GM12872 (cell line): ENCODE measurements around the gene RFTN1.

Experiments used
- TF ChIP-seq, protein P1 (sequence below): IDR thresholded peaks from 3 replicates; pipeline ENCODE4 v1.5.1; 2011; ENCODE audit warnings: low read depth, mild to moderate bottlenecking, low read length, moderate library complexity; ENCODE audit not compliant: insufficient read depth

Gene RFTN1

DNA sequence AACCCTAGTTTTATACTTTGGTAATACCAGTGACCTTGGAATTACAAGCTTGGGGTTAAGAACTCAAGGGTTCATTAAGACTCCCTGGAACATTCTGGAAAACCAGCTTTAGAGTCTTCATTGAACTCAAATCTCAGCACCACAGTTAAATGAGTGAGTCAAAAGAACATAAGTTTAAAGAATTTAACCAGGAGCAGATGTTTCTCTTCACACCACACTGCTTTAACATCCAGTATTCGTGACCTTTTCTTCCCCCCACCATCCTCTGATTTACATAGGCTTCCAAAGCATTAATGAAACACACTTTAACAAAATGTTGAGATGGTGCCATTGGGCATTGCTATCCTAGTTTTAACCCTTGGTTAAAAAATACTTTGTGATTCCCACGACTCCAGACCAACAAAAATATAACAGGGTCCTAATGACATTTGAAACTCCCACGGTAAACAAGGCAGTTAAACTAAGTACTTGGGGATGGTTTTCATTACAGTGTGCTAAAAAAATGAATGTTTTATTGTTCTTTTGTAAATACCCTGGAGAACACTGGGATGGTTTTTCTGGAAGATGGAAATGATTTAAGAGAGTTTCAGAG is 124.6 kb downstream of the RFTN1 start:
- TF ChIP-seq, protein P1, sequence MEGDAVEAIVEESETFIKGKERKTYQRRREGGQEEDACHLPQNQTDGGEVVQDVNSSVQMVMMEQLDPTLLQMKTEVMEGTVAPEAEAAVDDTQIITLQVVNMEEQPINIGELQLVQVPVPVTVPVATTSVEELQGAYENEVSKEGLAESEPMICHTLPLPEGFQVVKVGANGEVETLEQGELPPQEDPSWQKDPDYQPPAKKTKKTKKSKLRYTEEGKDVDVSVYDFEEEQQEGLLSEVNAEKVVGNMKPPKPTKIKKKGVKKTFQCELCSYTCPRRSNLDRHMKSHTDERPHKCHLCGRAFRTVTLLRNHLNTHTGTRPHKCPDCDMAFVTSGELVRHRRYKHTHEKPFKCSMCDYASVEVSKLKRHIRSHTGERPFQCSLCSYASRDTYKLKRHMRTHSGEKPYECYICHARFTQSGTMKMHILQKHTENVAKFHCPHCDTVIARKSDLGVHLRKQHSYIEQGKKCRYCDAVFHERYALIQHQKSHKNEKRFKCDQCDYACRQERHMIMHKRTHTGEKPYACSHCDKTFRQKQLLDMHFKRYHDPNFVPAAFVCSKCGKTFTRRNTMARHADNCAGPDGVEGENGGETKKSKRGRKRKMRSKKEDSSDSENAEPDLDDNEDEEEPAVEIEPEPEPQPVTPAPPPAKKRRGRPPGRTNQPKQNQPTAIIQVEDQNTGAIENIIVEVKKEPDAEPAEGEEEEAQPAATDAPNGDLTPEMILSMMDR: no peak

DNA sequence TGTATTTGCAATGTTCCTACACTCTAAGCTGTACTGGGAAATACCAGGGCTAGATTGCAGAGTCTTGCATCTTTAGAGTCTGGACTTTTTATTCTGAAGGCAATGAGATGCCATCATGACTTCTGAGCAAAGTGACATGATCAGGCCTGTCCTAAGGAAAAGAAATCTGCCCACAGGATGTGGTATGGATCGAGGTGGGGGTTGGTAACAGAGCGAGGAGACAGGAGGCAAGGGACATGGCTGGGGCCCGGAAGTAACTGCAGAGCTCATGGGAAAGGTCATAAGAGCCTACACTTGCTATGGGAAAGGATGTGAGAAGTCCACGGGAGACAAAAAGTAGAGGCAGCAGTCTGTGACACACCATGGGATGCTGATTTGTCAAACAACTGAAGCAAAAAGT is 126.9 kb downstream of the RFTN1 start:
- TF ChIP-seq, protein P1: no peak

DNA sequence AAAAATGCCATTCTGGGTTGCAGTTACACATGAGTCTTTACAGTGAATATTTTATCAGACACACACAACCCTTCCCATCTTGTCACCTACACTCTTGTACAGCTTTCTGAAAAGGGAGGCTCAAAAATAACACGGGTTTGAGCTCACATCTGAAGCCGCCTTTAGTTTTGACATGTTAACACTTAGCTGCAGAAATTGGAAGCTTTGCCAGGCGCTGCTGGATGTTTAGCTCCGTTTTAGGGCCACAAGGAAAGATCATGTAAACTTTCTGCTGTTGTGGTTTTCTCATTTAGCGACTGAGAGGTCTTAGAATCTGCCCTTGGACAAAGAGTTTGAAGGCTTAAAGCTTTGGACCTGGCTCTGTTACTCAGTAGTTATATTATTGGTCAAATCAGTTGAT is 128.3 kb downstream of the RFTN1 start:
- TF ChIP-seq, protein P1: no peak

DNA sequence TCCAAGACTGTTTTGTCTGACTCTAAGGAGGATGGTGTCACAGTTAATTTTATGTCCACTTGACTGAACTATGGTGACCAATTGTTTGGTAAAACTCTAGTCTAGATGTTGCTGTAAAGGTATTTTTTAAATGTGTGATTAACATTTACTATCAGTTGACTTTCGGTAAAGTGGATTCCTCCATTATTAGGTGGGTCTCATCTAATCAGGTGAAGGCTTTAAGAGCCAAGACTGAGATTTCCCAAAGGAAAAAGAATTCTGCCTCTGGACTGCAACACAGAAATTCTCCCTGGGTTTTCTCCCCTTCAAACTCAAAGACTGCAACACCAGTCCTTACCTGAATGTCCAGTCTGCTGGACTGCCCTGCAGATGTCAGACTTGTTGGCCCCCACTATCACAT is 129.6 kb downstream of the RFTN1 start:
- TF ChIP-seq, protein P1: no peak

DNA sequence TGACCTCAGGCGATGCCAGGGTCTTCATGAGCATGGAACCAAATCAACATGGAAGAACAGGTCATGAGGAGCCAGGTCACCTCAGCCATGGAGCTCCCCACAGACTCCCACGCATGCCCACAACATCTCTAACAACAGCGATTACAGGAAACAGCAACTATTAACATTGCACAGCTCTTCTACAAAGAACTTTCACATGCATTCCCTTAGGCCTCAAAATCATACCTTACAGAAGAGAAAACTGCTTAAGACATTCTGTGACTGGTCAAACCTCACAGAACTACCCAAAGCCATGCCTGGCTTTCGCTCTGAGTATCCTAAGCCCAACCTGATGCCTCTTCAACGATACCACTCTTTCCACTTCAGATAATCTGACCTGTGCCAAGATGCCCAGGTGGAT is 130.7 kb downstream of the RFTN1 start:
- TF ChIP-seq, protein P1: no peak

DNA sequence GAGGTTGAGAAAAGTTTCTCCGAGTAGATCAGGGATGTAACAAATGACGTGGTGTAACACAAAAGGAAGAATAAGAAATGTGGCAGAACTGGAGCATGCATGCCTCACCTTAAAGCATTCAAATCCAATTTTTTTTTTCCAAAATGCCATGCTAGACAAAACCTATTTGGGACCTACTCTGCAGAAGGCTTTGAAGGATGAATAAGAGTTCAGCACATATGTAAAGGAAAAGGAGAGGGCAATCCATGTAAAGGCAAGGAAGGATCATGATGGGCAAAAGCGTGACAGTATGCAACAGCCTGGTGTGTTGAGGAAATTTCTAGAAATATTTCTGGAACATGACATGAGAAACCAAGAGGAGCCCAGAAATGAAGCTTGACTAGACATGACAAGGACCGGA is 132.1 kb downstream of the RFTN1 start:
- TF ChIP-seq, protein P1: no peak

DNA sequence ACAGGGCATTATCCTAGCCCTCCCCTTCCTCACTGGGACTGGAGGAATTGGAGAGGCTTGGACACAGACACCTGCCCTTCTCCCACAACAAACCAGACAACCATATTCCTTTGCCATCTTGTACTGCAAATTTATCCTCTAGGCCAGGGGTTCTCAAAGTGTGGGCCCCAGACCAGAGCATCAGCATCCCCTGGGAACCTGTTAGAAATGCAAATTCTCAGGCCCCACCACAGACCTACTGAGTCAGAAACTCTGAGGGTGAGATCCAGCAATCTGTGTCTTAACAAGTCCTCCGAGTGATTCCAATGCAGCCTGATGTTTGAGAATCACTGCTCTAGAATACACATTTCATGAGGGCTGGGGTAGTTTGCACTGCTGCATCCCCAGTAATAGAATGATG is 133.1 kb downstream of the RFTN1 start:
- TF ChIP-seq, protein P1: no peak
